NCI-H1436 (cell line): ENCODE results near the gene FER.

Experiments
- DNase-seq: peaks from one replicate; lab custom pipeline; 2025; lab: John Stamatoyannopoulos, UW

The FER gene

DNA sequence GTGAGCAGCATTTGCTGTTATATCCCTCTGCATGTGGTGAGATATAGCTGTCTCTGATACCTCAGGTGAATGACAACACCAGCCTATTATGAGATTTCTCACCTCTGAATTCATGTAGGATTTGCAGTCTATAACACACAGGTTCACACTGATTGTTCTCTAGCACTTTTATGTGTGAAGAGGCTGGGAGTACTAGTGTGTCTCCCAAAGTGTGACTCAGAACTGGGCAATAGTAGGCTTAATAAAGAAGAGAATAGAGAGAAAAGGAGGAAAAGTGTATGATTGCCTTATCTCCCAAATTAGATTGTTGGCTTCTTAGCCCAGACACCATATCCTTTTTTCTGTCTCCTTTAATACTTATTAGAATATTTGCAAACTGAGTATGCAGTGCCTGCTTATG is 430.1 kb downstream of the FER start:
- no peak for DNase-seq

DNA sequence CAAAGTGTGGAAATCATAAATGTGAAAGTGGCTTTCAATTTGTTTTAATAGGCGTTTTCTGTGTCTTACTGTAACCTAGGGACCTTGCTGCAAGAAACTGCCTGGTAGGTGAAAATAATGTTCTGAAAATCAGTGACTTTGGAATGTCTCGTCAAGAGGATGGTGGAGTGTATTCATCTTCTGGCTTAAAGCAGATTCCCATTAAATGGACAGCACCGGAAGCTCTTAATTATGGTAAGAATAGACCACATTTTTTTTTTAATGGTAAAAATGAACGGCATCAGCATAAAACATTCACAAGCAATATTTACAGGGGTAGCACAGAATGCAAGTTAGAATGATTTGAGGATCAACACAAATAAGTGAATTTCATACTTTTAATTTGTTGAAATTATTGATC is 433.0 kb downstream of the FER start:
- no peak for DNase-seq

DNA sequence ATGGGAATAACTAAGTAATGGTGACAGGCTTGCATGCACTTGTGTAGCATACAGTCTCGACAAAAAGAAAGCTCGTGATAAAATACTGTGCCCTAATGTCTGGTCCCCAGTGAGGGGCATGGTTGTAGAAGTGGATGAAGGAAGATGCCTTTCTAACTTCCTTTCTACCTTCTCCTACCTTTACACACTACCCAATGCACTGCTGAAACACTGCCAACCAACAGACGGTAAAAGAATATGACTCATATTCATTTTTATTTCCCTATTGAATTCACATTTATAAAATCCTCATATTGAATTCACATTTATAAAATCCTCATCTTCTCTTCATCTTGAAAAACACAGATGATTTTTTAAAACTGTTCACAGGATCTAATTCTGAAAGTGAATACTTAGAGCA is 439.1 kb downstream of the FER start:
- no peak for DNase-seq

DNA sequence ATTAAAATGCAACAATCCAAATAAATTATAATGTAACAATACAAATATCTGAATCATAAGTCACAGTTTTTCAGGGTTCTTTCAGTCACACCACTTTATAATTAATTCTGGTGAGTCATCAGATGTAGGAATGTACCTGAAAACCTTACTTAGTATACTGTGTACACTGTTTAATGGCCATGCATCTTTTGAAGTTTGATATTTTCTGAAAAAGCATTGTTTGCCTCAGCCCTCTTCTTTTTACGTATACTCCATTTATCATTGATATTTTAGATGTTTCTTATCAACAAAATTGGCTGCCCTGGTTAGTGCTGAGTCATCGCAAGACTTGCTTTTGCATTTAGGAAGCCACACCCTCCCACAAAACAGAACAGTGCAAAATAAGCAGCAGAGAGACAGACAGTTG is 443.5 kb downstream of the FER start:
- no peak for DNase-seq

DNA sequence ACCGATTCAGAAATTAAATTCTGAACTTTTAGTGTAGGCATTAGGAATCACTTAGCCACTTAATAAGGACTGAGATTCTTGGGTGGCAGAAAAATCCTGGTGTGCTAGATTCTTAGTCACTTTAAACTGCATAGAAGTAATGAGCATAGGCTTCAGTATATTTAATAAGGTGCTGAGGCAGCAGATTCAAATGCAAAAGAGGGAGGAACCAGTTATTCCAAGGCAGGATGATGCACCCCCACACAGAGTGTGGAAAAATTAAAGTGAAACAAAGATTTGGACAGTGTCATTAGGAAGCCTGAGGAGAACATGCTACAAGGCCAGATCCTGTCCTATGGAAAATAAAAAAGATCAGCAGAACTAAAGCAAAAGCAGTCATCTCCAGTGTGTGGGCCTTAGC is 444.3 kb downstream of the FER start:
- DNase-seq: no peak

DNA sequence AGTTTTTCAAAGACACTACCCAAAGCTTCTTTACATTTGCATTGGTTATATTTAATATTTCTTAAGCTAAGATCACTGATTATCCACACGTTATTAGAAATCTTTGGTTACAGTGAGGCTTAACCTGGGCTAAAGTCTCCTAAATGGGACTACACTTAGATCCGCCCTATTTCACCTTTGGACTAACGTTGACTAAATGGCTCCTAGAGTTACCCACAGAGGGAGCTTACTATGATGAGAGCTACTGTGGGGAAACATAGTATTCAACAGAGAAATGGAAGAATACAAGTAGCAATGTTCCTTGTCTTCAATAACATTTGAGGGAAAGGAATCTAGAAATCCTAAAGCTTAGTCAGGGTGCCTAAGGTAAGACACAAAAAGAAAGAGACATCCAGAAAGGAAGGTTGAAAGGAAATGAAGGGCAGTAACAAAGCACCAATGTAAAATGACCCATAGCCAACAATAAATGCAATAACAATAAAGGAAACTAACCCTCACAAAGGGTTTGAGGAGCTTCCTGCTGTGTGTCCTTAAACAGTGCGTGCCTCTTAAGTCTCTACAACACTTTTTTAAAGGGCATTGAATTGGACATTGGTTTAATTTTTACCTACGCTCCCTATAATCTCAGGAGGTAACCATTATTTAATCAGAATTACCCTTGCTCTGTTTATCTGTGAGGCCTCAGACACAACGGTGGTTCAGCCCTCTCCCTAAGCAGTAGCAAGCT is 445.0 kb downstream of the FER start:
- DNase-seq: no peak

DNA sequence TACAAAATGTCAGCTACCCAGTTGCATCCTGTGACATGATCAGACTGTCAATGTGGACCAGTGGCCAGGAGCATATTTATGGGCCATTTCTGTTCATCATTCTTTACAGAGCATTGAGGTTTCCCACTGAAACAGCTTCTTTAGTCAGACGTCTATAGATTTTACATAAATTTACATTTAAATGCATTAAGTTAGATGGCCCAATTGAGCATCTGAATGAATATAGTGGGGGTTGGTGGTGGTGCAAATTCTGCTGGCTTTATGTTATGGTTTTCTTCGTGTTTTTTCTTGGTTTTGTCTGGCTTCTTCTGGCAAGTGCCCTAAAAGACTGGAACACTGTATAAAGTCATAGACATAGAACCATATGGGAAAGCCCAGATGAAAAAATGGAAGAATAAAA is 448.0 kb downstream of the FER start:
- DNase-seq: no peak

DNA sequence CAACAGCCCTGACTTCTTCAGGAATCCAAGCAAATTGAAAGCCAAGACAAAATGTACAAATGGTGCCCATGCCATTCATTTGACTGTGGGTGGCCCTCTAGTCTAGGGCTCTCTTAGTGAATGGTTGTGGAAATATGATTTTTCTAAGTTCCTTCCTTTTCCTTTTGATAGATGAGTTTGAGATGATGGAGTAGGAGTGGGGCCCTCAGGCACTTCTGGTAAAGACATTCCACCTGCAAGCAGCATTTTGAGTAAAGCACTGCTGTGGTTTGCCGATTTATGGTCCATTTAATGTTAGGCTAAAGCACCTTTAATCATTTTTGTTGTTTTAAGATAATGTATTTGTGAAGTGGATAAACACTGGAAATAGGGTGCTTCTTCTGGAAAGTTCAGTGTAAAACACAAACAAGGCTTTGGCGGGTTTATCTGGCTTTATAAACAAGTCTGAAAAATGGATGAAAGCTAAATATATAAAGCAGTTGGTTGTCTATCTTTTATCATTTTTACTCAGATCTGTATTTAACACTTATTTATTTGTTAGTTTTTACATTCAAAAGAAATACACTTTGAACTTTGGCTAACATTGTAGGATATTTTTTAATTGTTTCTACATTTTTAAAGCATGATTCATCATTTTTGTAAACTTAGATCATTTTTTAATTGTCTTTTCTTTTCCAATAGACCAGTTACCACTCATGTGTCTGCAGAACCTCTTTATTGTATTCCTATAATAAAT is 448.6 kb downstream of the FER start:
- no peak for DNase-seq

DNA sequence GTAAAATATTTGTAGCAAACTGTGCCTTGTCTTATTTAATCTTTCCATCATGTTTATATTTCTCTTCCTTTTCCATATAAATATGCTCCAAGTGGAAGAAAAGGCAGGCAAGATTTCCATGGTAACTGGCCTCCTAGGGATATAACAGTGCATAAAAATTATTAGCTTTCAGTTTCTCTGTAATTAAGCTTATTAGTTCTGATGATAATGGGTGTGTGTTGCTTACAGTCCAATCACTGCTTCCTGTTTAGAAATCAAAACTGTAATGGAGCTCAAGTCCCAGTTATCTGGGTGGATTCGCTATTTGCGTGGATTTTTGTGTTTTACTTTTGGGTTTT is 449.1 kb downstream of the FER start:
- DNase-seq: no peak

DNA sequence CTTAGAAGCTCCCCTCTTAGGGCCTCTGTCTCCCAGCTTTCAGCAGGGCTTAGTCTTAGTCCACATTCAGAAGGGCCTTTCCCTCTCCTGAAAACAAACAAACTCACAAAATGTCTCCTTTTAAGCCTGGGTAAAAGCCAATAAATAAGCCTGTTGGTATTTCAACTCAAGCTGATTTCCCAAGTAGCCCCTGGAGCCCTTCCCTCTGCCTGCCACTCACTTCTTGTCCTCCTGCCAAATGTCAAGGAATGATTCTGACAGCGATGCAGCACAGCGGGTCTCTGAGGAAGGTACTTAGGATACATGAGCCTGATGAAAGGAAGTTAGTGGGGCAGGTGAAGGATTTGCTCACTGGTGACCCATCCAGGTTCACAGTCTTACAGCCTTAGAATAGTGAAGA is 451.6 kb downstream of the FER start:
- no peak for DNase-seq

DNA sequence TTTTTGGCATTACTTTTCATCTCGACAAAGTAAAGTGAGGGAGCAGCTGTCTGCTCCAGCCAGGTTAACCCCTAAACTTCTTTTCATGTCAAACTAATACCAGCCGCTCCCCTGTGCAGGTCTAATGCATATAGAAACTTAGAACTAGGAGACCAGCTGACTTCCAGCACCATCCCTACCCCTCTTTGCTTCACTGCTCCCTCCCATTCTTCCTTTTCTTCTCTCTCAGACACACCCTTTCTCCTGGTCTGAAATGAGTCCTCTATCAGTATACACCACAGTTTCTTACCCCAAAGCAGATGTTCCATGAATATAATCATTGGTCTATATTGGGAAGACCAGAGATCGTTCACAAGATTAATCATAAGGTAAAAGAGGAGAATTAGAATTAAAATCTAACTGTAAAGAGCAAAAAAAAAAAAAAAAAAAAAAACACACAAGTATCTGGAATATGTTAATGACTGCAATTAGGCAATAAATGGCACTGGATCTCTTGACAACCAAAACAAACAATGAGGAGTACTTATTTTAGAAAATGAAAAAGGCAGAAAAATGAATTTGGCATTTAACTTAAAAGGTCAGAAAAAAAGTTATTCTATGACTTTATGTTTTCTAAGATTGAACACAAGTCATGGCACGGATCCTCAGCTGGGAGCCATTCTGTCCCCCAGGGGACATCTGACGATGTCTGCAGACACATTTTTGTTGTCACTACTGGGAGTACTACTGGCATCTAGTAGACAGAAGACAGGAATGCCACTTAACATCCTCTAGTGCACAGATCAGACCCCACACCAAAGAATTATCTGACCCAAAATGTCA is 452.3 kb downstream of the FER start:
- no peak for DNase-seq

DNA sequence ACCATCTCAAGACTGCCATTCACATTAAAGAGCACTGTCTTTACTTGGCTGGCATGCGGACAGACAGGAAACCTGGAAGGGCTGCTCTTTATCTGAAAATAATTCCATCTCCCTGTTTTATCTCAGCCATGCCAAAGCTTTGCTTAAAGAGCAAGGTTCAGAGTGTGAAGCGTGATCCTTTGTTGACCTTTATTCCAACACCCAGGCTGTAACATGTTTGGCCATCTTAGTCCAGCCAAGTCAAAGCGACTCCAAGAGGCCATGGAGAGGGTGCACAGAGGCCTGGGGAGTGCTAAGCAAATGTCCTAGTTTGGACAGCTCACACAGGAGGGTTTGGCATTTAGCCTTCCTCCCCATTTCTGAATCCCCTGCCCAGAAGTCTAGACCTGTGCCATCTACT is 467.3 kb downstream of the FER start:
- no peak for DNase-seq

DNA sequence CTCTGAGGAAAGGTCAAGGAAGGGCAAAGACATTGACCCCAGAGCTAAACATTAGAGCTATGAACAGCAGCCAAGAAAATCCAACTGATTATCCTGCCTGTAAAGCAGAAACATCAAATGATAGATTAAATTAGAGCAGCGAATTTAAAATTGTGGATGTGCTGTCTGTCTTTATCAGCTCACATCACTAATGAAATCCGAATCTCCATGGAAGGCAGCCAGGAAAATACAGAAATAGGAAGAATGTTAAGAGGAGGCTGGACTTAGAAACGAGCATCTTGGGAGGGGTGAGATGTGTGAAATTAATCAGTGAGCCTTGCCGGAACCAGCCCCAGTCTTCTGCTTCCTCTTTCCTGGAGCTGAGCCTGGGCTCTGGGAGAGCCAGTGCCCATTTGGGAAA is 471.1 kb downstream of the FER start:
- DNase-seq: no peak

DNA sequence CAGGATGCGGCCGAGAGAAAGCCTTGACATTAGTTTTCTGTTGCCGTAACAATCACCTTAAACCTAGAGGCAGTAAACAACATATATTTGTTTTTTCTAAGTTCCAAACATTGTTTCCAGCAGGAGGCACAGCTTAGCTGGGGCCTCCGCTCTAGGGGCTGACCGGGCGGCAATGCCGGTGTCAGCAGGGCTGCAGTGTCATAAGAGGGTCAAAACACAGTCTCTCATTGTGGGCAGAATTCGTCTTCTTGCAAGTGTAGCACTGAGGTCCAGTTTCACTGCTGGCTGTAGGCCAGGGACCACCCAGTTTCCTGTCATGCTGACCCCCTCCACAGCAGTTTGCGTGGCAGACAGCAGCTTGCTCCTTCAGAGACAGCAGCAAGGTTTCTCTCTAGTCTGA is 475.8 kb downstream of the FER start:
- no peak for DNase-seq

DNA sequence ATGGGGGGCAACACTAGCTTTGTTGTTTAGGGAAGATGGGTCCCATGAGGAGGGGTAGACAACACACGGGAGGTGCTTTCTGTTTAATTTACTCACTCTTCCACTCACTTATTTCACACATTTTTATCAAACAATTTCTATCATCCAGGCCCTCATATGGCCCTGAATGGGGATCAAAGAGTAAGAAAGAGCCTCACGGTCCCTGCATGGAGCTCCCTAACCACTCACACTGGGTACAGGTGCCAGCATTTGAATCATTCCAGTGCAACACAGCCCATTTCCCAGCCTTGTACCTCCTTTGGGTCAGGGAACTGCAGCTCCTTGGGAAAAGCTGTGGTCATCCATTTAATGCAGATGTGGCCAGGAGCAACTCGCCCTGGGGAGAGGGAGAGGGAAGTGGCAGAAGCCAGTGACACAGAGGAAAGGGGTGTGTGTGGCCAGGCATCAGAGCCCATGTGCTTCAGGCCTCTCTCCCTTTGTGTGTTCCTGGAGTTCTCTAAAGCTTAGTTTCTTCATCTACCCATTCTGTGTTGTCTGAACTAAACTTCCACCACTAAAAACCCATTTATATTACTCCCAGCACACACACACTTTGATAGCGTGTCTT is 476.7 kb downstream of the FER start:
- DNase-seq: no peak

DNA sequence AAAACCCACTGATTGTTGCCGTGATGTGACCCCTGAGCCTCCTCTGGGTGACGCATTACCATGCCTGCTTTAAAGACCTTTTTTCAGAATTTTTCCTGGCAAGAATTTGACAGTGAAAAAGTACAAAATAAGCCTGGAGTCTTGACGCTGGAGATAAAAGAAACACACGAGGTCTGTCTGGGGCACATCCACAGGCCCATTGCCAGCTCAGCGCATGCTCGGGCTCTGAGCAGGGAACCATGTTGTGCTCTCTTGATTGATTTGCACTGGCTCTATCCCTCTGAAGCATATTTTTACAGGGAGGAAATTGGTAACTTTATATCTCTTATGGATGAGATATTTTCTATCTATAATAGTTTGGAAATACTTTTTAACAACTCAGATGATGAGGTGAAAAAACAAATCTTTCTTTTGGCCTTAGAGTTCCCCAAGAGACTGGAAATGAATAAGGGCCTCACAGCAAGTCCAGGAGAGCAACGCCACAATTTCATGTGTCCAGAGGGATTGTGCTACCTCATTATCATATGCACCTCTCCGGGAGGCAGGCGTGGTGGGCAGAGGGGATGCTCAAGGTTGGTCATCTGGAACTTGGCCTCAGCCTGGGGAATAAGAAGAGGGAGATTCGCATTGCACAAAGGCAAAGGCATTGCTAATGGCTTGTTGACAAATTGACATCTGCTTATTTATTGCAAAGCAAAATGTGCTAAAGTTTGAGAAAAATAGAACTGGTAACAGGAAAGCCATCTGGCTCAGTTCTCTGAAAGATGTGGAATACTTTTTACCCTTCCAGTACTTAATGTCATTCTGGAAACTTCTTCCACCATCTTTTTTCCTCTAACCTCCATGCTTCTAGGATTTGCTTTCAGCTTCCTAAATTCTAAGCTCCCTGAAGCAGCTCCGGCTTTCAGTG is 478.3 kb downstream of the FER start:
- no peak for DNase-seq

DNA sequence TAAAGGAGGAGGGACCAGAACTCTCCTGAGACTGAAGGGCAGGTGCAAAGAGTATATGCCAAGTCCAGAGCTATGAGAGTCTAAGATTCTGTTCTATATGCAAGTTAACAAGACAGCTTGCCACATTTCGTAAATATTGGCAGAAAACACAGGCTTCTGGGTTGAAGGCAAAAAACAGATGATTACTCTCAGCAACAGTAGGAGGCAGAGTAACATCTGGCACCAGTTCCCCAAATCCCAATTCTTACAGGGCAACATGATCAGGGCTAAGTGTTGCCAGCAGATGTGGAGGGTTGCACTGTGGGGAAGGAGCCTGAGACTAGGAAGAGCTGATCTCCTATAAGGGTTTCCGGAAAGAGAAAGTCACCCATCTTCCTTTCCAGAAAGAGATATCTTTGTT is 482.7 kb downstream of the FER start:
- no peak for DNase-seq

DNA sequence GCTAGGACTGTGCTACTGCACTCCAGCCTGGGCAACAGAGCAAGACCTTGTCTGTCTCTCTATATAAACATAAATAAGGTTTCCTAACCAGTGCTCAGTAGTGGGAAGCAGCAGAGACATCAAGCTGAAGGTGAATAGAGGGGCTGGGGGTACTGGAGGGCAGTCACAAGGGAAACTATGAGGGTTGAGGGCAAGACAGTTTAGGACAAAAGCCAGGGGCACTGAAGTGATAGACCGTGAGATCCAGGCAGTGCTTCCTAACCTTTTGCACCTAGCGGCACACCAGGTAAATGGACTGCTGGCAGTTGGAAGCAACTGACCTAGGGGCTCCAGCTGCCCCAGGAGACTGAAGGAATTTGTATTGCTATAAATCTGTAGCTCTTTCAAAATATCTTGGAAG is 483.6 kb downstream of the FER start:
- no peak for DNase-seq

DNA sequence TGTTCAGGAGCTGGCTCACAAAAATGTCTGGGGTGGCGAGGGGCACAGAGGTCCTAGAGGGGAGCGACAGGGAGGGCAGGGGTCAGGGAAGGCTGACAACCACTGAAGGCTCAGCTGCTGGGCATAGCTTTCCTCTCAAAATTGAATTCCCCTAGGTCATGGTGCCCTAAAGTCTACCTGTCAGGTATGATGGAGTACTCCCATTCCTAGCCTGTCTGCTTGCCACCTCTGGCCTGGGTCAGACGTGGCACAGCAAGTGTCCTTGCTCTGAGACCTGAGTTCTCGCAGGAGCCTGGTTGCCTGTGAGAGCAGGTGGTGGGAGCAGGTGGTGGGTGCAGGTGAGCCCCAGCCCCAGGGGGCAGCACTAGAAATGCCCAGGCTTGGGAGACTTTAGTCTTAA is 486.7 kb downstream of the FER start:
- DNase-seq: no peak

DNA sequence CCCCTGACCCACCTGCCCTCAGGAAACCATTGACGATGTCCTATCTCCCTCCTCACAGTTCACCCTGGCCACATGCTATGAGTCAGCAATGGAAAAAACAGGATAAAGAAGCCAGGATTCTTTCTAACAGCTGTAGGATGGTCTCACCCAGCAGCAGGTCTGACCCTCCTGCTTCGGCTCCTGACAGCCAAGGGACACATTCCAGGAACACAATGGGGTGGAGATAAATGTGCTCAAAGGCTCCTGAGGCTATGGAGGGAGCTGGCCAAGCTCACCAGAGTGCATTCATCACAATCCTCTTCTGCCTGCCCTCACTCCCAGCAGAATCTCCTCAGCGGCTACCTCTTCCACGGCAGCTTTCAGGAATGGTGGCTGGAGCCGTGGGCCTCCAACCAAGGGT is 491.8 kb downstream of the FER start:
- DNase-seq: no peak

DNA sequence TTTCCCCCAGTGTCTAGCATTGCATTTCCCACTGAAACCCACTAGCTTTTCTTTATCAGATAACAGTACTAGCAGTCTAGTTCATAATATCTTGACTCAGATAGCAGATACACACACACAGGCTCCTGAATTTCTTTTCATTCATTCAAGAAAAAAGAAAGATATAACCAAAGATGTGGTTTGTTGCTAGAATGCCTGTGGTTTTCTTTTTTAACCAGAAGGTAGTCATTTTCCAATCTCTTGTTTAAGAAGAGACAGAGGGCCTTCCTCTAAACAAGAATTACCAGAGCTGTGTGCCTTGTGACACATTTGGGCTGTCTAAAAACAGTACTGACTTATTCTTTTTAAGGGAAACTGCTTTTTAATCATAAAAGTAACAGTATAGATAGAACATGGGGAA is 494.8 kb downstream of the FER start:
- DNase-seq: no peak

DNA sequence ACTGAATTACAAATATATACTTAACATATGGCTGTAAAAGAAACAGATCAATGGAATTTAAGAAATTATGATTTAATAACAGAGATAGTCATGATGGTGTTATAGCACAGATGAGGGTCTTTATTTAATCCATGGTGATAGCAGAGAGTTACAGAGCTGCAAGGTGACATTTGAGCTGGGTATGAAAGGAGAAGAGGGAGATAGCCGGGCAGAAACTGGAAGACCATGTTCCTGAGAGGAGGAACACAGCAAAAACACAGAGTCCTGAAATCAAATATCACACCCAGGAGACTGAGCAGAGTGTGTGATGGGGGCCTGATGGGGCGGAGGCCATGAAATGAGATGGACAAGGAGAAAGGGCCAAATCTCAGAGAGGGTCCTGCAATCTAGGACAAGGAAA is 498.7 kb downstream of the FER start:
- DNase-seq: no peak
